HEK293T (cell line): ENCODE results near the gene NKX1-2.
A peak's percentile ranks its signal among the peaks of the same experiment; 100 is the strongest.

ENCODE experiments used
- CTCF ChIA-PET: fragments of 350-600 bp; formaldehyde crosslinking; extraction: SDS; loops from one replicate; lab custom pipeline; 2021; ENCODE audit warnings: antibody characterized with exemption, inconsistent platforms; lab: Yijun Ruan, JAX
- POLR2A ChIA-PET: fragments of 350-600 bp; formaldehyde crosslinking; extraction: SDS; loops from one replicate; lab custom pipeline; 2020; ENCODE audit warnings: antibody characterized with exemption, inconsistent platforms; lab: Yijun Ruan, JAX
- DNase-seq: peaks from one replicate; pipeline ENCODE4 v3.0.0; 2012; ENCODE audit warnings: mixed read lengths; ENCODE audit errors: extremely low spot score
- ARNT ChIP-seq: fragments of 450-650 bp; IDR thresholded peaks from 2 replicates; pipeline ENCODE4 v1.6.1; 2017; ENCODE audit warnings: mild to moderate bottlenecking
- BHLHE40 ChIP-seq: fragments of 450-650 bp; IDR thresholded peaks from 2 replicates; pipeline ENCODE4 v1.6.1; 2016; ENCODE audit warnings: mild to moderate bottlenecking, moderate library complexity, borderline replicate concordance
- CTBP1 ChIP-seq: fragments of 450-650 bp; IDR thresholded peaks from 2 replicates; pipeline ENCODE4 v1.6.1; 2016; ENCODE audit warnings: borderline replicate concordance
- ELF4 ChIP-seq: fragments of 450-650 bp; IDR thresholded peaks from 2 replicates; pipeline ENCODE4 v1.6.1; 2017; ENCODE audit warnings: antibody characterized with exemption
- FOXA1 ChIP-seq: fragments of 450-650 bp; IDR thresholded peaks from 2 replicates; pipeline ENCODE4 v1.6.1; 2016; ENCODE audit warnings: mild to moderate bottlenecking
- FOXK2 ChIP-seq: fragments of 450-650 bp; IDR thresholded peaks from 2 replicates; pipeline ENCODE4 v1.6.1; 2016; ENCODE audit warnings: mild to moderate bottlenecking
- FOXM1 ChIP-seq: fragments of 450-650 bp; IDR thresholded peaks from 2 replicates; pipeline ENCODE4 v1.6.1; 2017; ENCODE audit warnings: mild to moderate bottlenecking, borderline replicate concordance
- HDGF ChIP-seq: fragments of 450-650 bp; IDR thresholded peaks from 2 replicates; pipeline ENCODE4 v1.6.1; 2017; ENCODE audit warnings: antibody characterized with exemption, borderline replicate concordance
- L3MBTL2 ChIP-seq: fragments of 450-650 bp; conservative IDR thresholded peaks from 2 replicates; pipeline ENCODE4 v1.6.1; 2016; ENCODE audit warnings: mild to moderate bottlenecking
- LEF1 ChIP-seq: fragments of 450-650 bp; IDR thresholded peaks from 2 replicates; pipeline ENCODE4 v1.6.1; 2017; ENCODE audit warnings: mild to moderate bottlenecking, borderline replicate concordance
- NFRKB ChIP-seq: fragments of 450-650 bp; IDR thresholded peaks from 2 replicates; pipeline ENCODE4 v1.6.1; 2016; ENCODE audit warnings: mild to moderate bottlenecking, moderate library complexity
- PKNOX1 ChIP-seq: fragments of 450-650 bp; IDR thresholded peaks from 2 replicates; pipeline ENCODE4 v1.6.1; 2016
- SP1 ChIP-seq: fragments of 450-650 bp; IDR thresholded peaks from 2 replicates; pipeline ENCODE4 v1.6.1; 2017
- SUZ12 ChIP-seq: fragments of 450-650 bp; IDR thresholded peaks from 2 replicates; pipeline ENCODE4 v1.6.1; 2016; ENCODE audit warnings: mild to moderate bottlenecking
- TARDBP ChIP-seq: fragments of 450-650 bp; IDR thresholded peaks from 2 replicates; pipeline ENCODE4 v1.6.1; 2016
- ZNF384 ChIP-seq: fragments of 450-650 bp; IDR thresholded peaks from 2 replicates; pipeline ENCODE4 v1.6.1; 2016

Gene NKX1-2

GRCh38 chr10:124464028-124464965 lies 14.5 kb upstream of the NKX1-2 start:
- no peak for DNase-seq
- ChIA-PET POLR2A (no interaction called here), CTCF (no interaction called here)
- TF ChIP-seq ARNT, result no peak
- TF ChIP-seq FOXA1, result no peak
- TF ChIP-seq CTBP1, result no peak
- TF ChIP-seq TARDBP, result no peak
- no peak for TF ChIP-seq L3MBTL2
- TF ChIP-seq HDGF, result no peak
- no peak for TF ChIP-seq BHLHE40
- no peak for TF ChIP-seq LEF1
- no peak for TF ChIP-seq NFRKB
- no peak for TF ChIP-seq FOXK2
- TF ChIP-seq ELF4, result no peak
- TF ChIP-seq PKNOX1, result no peak
- no peak for TF ChIP-seq ZNF384
- no peak for TF ChIP-seq FOXM1
- no peak for TF ChIP-seq SUZ12
- TF ChIP-seq SP1, result no peak

- TF ChIP-seq BHLHE40, result no peak
- no peak for TF ChIP-seq ARNT
- no peak for TF ChIP-seq FOXK2
- no peak for TF ChIP-seq SUZ12
- TF ChIP-seq HDGF, result no peak
- TF ChIP-seq ZNF384, result no peak
- no peak for TF ChIP-seq L3MBTL2
- TF ChIP-seq FOXA1, result no peak
- TF ChIP-seq NFRKB, result no peak
- TF ChIP-seq TARDBP, result no peak
- TF ChIP-seq LEF1, result no peak
- no peak for TF ChIP-seq SP1
- no peak for TF ChIP-seq CTBP1
- no peak for TF ChIP-seq FOXM1
- no peak for TF ChIP-seq PKNOX1
- TF ChIP-seq ELF4, result no peak
- ChIA-PET POLR2A (interaction anchor here (0.7 to 1.7 kb wide), 3 partner anchors 9 to 166 kb away, joined by 3 to 6 read pairs (median 5); no protein-coding TSS in a partner anchor), CTCF (no interaction called here)
- DNase-seq, result no peak
These were observed 12.5 kb upstream of the NKX1-2 start for GRCh38 chr10:124462348-124462695.

GRCh38 chr10:124461642-124462347 lies 12.0 kb upstream of the NKX1-2 start, which contains the start of gene LHPP:
Gene LHPP (plus strand): TSS chr10:124461823. CDS start chr10:124461863, 40 bp downstream.
- CTCF ChIA-PET, result no interaction called here
- POLR2A ChIA-PET, result interaction anchor here (0.7 to 1.7 kb wide), 9 partner anchors 9 to 166 kb away, joined by 3 to 6 read pairs (median 4); partner anchors contain the start of genes NKX1-2 and OAT
- TF ChIP-seq HDGF (no peak), SP1 (no peak), ZNF384 (no peak), ARNT (no peak), LEF1 (peak; percentile 82; the same call in 1 of the 2 replicates), FOXM1 (no peak), ELF4 (peak; percentile 89), SUZ12 (no peak), TARDBP (no peak)
- DNase-seq, result peak; percentile 89

- DNase-seq, result no peak
- TF ChIP-seq PKNOX1 (no peak), ARNT (no peak), BHLHE40 (no peak), ZNF384 (no peak), L3MBTL2 (no peak), ELF4 (no peak), SUZ12 (no peak), LEF1 (no peak), TARDBP (no peak), CTBP1 (no peak), NFRKB (no peak), FOXM1 (no peak), HDGF (no peak)
- ChIA-PET CTCF (no interaction called here), POLR2A (no interaction called here)
These were observed 10.3 kb upstream of the NKX1-2 start for GRCh38 chr10:124460144-124460543.

- POLR2A ChIA-PET, result no interaction called here
These were observed 9.6 kb upstream of the NKX1-2 start for GRCh38 chr10:124459395-124459794.

More at GRCh38 chr10:124459395-124459794, 9.6 kb upstream of the NKX1-2 start:
- DNase-seq, result no peak
- no peak for TF ChIP-seq FOXA1
- TF ChIP-seq L3MBTL2, result no peak
- no peak for TF ChIP-seq ZNF384
- TF ChIP-seq NFRKB, result no peak
- no peak for TF ChIP-seq ARNT
- no peak for TF ChIP-seq FOXM1
- no peak for TF ChIP-seq FOXK2
- TF ChIP-seq ELF4, result no peak
- no peak for TF ChIP-seq CTBP1
- TF ChIP-seq LEF1, result no peak
- no peak for TF ChIP-seq HDGF
- no peak for TF ChIP-seq BHLHE40
- TF ChIP-seq TARDBP, result no peak
- TF ChIP-seq PKNOX1, result no peak
- no peak for TF ChIP-seq SP1
- TF ChIP-seq SUZ12, result no peak
- CTCF ChIA-PET, result no interaction called here
